Adrenal gland (tissue), 5 donors: ENCODE results near the gene SERPINB6.

ENCODE experiments used
- CTCF ChIP-seq, 6 experiments: fragments of 450-650 bp in 4 of 6; fragments of 200-600 bp in 2 of 6; sonication (generic) in 1 of 6; IDR thresholded peaks; 1 replicate in 5 of 6; 2 replicates in 1 of 6; pipeline versions ENCODE4 v1.5.1 to v1.8.0; 2016 to 2021; ENCODE audit warnings: antibody characterized with exemption in 6 of 6, mild to moderate bottlenecking in 2 of 6, moderate library complexity in 1 of 6
- POLR2A ChIP-seq, 2 donors: fragments of 450-650 bp; IDR thresholded peaks; one replicate each; pipeline ENCODE4 v1.6.1; 2017; ENCODE audit warnings: antibody characterized with exemption in 2 of 2, mild to moderate bottlenecking in 2 of 2, moderate library complexity in 1 of 2
- donor health status: DM: no; HTN: no; CAD: no.

- TF ChIP-seq CTCF (IDR thresholded peaks at IDR 0.05) = no peak
- TF ChIP-seq POLR2A (IDR thresholded peaks at IDR 0.05) = no peak
Measured at GRCh38 chr6:2966347-2966746, 5.0 kb downstream of the SERPINB6 start.
